HG03469 (cell line): Measurements from ENCODE around the gene CBX3.
"Not testable (repeated sequence)": the region's sequence is repeated elsewhere in the genome, so short reads cannot be mapped to it uniquely, and the experiment has no call there.

Source experiments
- ATAC-seq: cut with Tn5 transposase; IDR thresholded peaks from one replicate; pipeline ENCODE4 v1.9.1; 2021; ENCODE audit warnings: mild to moderate bottlenecking, moderate library complexity, moderate number of reproducible peaks; ENCODE audit not compliant: unreplicated experiment

Gene CBX3

GRCh38 chr7:26200444-26201246 is 900 bp upstream of the CBX3 start, which contains the start of gene HNRNPA2B1:
Gene HNRNPA2B1, minus strand, starts transcription at chr7:26200746. Its CDS starts 169 bp downstream, at chr7:26200577.
- peak; percentile 41 for ATAC-seq

DNA sequence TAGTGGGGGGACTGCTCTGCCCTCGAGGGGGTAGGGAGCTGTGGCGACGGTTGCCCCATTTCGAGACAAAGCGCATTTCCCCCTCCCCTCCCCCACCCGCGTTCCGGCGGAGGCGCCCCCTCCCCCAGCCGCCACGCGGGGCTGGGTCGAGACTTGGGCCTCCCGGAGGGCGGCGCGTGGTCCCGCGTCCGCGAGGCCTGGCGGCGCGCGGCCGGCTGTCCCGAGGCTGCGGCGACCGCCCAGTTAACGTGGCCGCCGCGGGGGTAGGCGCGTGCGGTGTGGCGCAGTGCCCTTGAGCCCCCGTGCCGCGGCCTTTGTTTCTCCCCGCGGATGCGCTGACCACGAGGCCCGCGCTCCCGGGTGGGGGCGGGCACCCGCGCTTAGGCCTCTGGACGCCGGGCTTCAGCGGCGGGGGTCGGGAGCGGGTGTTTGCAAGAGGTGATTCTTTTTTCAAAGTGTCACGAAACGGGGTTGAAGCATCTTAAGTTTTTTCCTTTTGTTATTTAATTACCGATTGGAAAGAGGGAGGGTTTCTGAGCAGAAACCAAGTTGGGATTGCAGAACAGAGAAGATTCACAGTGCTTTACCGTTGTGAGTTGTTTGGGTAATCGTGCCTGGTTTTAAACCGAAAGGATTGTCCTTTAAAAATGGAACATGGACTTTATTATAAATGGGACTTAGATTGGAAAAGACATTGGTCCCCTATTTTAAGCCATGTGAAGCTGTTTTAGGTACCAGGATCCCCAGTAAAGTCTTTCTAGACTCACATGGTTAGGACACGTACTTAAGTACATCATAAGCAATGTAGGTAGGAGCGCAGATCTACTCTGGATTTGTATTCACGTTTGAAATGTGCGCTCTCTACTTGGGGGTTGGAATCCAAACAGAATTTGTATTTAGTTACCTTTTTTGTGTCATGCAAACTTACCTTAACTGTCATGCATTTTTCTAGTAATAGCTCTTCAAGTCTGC is 760 bp downstream of the CBX3 start:
- no peak for ATAC-seq

GRCh38 chr7:26203016-26203415 is 1.5 kb downstream of the CBX3 start:
- ATAC-seq = no peak

GRCh38 chr7:26208040-26208439 is 6.5 kb downstream of the CBX3 start:
- ATAC-seq = no peak

GRCh38 chr7:26212921-26213718 is 11.6 kb downstream of the CBX3 start:
- no peak for ATAC-seq

- no peak for ATAC-seq
Measured at GRCh38 chr7:26213807-26214515, 12.4 kb downstream of the CBX3 start.

GRCh38 chr7:26216049-26216448 is 14.5 kb downstream of the CBX3 start:
- ATAC-seq = no peak

GRCh38 chr7:26224359-26224758 is 22.8 kb downstream of the CBX3 start:
- no peak for ATAC-seq

- ATAC-seq = no peak
Measured at GRCh38 chr7:26227987-26228386, 26.4 kb downstream of the CBX3 start.

DNA sequence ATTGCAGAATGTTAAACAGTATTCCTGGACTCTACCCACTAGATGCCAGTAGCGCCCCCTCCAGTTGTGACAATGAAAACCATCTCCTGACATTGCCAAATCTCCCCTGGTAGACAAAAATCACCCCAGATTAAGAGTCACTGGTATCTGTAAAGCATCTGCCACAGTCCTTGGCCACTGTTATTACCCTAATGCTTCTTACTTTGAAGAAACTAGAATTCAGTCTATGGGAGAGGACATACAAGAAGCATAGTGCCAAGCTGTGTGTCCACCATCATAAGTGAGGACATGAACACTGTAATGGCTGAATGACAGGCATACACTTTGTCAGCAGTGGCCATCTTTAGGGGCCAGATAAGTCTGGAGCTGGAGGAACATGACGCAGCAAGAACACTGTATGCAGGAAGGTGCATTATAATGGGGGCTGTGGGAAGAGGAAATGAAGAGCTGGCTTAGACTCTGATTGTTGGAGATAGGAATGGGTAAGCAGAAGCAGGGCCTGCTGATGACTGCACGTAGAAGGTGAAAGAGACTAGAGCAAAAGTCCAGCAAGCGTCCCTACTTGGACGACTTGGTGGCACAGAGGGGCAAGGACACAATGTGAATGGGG is 32.5 kb downstream of the CBX3 start:
- no peak for ATAC-seq

DNA sequence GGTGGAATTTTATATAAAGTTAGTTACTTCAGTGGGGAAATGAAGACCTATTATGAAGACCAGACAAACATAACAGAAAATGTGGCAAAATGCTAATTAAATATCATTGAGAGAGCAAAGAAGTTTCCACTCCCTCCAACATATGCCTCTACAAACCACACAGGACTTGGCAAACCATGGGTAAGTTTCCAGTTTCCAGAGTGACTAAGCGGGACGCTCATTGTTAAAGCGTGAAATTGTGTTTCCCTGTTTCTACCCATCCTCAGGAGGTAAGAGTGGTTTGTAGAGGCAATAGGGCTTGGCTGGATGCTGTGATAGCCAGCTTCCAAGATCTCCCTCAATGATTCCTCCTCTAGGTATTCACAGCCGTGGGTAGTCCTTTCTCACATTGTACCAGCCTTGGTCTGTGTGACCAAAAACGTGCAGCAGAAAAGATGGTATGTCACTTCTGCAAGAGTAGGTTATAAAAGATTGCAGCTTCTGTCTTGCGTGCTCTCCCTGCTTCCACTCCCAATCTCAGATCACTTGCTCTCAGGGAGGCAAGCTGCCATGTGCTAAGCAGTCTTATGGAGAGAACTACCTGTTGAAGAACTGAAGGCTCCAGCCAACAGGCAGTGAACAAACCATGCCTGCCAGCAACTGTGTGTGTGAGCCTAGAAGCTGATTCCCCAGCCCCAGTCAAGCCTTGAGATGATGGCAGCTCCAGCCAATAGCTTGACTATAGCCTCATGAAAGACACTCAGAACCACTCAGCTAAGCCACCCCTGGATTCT is 35.7 kb downstream of the CBX3 start:
- no peak for ATAC-seq

DNA sequence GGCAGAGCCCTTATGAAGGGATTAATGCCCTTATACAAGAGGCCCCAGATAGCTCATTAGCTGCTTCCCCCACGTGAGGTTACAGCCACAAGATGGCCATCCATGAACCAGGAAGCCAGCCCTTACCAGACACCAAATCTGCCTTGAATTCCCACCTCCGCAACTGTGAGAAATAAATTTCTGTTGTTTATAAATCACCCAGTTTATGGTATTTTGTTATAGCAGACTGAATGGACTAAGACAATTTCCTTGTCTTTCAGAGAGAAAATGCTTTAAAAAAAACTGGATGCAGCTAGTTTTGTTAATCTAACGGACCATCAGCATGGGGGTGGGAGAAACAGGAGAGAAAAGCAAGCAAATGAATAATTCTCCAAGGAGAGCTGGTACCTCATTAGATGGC is 36.5 kb downstream of the CBX3 start:
- ATAC-seq = no peak

DNA sequence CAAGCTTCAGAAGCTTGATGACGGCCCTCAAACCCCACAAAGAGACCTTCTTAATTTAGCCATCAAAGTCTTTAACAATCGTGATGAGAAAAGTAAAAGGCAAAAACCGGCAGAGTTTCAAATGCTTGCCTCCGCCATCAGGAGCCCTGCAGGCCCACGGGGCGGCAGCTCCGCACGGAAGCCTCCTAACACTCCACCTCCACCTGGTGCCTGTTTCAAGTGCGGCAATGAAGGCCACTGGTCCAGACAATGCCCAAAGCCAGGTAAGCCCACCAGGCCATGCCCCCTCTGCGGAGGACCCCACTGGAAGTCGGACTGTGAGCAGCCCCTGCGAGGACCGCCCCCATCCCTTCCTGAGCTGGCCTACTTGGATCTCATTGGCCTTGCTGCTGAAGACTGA is 43.6 kb downstream of the CBX3 start:
- no peak for ATAC-seq

GRCh38 chr7:26250239-26250638 is 48.7 kb downstream of the CBX3 start:
- no peak for ATAC-seq

GRCh38 chr7:26261866-26262265 is 60.3 kb downstream of the CBX3 start:
- not testable (repeated sequence) for ATAC-seq
